GM23338 (cell line): ENCODE data around the gene PIPOX.

ENCODE experiments used
- EZH2 ChIP-seq: fragments of 200-600 bp; sonication (generic); IDR thresholded peaks from one replicate; pipeline ENCODE4 v1.8.0; 2017; ENCODE audit warnings: antibody characterized with exemption, mild to moderate bottlenecking, low read depth; ENCODE audit not compliant: unreplicated experiment
- EZH2phosphoT487 ChIP-seq: fragments of 200-600 bp; sonication (generic); IDR thresholded peaks from one replicate; pipeline ENCODE4 v1.8.1; 2018; ENCODE audit warnings: antibody characterized with exemption; ENCODE audit not compliant: unreplicated experiment
- JUNB ChIP-seq: IDR thresholded peaks from one replicate; pipeline ENCODE4 v1.6.1; 2016; ENCODE audit warnings: antibody characterized with exemption; ENCODE audit not compliant: unreplicated experiment
- POLR2AphosphoS5 ChIP-seq: IDR thresholded peaks from 2 replicates; pipeline ENCODE4 v1.6.1; 2016; ENCODE audit warnings: antibody characterized with exemption, low read depth
- STAT1 ChIP-seq: IDR thresholded peaks from one replicate; pipeline ENCODE4 v1.6.1; 2016; ENCODE audit warnings: antibody characterized with exemption; ENCODE audit not compliant: unreplicated experiment
- TF ChIP-seq, protein P1 (sequence below), 2 experiments: fragments of 200-600 bp in 1 of 2; sonication (generic) in 1 of 2; conservative IDR thresholded peaks; 2 replicates each; pipeline versions ENCODE4 v1.5.1 to v1.6.1; 2016 to 2017; ENCODE audit warnings: antibody characterized with exemption in 2 of 2, low read depth in 2 of 2, mild to moderate bottlenecking in 2 of 2, moderate library complexity in 1 of 2
- TF ChIP-seq, protein P2 (sequence below): IDR thresholded peaks from one replicate; pipeline ENCODE4 v1.6.1; 2018; ENCODE audit warnings: antibody characterized with exemption; ENCODE audit not compliant: unreplicated experiment
- TF ChIP-seq, protein P3 (sequence below): IDR thresholded peaks from 2 replicates; pipeline ENCODE4 v1.6.1; 2016; ENCODE audit warnings: antibody characterized with exemption

DNA sequence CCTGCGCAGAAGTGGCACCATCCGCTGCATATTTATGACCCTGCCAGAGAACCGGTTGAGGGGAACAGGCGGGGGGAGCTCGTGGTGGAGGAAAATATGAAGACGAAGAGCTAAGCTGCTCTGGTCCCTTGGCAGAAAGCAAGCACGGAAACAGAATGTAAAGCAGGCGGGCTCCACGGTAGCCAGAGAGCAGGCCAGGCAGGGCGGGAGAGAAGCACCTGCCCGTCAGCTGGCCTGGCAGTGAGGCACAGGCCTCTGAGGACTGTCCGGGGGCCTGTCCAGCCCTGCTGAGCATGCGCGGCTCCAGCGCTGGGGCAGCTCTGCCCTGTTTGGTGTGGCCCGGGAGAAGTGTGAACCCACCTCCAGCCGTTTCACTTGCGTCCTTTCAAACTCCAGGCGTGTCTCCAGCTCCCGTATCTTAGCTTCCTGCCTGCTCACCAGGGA lies 46.7 kb downstream of the PIPOX start:
- TF ChIP-seq, protein P1, sequence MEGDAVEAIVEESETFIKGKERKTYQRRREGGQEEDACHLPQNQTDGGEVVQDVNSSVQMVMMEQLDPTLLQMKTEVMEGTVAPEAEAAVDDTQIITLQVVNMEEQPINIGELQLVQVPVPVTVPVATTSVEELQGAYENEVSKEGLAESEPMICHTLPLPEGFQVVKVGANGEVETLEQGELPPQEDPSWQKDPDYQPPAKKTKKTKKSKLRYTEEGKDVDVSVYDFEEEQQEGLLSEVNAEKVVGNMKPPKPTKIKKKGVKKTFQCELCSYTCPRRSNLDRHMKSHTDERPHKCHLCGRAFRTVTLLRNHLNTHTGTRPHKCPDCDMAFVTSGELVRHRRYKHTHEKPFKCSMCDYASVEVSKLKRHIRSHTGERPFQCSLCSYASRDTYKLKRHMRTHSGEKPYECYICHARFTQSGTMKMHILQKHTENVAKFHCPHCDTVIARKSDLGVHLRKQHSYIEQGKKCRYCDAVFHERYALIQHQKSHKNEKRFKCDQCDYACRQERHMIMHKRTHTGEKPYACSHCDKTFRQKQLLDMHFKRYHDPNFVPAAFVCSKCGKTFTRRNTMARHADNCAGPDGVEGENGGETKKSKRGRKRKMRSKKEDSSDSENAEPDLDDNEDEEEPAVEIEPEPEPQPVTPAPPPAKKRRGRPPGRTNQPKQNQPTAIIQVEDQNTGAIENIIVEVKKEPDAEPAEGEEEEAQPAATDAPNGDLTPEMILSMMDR (conservative IDR thresholded peaks at IDR 0.05; ENCODE audit: low read depth in 2 of 2) = no peak
- TF ChIP-seq, protein P2, sequence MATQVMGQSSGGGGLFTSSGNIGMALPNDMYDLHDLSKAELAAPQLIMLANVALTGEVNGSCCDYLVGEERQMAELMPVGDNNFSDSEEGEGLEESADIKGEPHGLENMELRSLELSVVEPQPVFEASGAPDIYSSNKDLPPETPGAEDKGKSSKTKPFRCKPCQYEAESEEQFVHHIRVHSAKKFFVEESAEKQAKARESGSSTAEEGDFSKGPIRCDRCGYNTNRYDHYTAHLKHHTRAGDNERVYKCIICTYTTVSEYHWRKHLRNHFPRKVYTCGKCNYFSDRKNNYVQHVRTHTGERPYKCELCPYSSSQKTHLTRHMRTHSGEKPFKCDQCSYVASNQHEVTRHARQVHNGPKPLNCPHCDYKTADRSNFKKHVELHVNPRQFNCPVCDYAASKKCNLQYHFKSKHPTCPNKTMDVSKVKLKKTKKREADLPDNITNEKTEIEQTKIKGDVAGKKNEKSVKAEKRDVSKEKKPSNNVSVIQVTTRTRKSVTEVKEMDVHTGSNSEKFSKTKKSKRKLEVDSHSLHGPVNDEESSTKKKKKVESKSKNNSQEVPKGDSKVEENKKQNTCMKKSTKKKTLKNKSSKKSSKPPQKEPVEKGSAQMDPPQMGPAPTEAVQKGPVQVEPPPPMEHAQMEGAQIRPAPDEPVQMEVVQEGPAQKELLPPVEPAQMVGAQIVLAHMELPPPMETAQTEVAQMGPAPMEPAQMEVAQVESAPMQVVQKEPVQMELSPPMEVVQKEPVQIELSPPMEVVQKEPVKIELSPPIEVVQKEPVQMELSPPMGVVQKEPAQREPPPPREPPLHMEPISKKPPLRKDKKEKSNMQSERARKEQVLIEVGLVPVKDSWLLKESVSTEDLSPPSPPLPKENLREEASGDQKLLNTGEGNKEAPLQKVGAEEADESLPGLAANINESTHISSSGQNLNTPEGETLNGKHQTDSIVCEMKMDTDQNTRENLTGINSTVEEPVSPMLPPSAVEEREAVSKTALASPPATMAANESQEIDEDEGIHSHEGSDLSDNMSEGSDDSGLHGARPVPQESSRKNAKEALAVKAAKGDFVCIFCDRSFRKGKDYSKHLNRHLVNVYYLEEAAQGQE = no peak
- TF ChIP-seq POLR2AphosphoS5 (no peak), JUNB (no peak), EZH2 (no peak), STAT1 (no peak), EZH2phosphoT487 (no peak)
- TF ChIP-seq, protein P3, sequence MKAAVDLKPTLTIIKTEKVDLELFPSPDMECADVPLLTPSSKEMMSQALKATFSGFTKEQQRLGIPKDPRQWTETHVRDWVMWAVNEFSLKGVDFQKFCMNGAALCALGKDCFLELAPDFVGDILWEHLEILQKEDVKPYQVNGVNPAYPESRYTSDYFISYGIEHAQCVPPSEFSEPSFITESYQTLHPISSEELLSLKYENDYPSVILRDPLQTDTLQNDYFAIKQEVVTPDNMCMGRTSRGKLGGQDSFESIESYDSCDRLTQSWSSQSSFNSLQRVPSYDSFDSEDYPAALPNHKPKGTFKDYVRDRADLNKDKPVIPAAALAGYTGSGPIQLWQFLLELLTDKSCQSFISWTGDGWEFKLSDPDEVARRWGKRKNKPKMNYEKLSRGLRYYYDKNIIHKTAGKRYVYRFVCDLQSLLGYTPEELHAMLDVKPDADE = no peak
